Measurements from ENCODE around the gene TMEM117. TPM values are rescaled to one million over a fixed set of nuclear protein-coding genes. Genes with fewer than 3 reads are reported as not detected.

Gene TMEM117
- total RNA-seq, 2 experiments from 2014 or later, result 0.95 to 0.96 TPM

- no peak for TF ChIP-seq CTCF (IDR thresholded peaks at IDR 0.05)
- ChIA-PET CTCF (no interaction called here), POLR2A (no interaction called here)
- H3K27ac Mint-ChIP-seq, result no peak overlapping the region
- peaks cover 9% of the 10 kb centered on the region for H3K27me3 Mint-ChIP-seq
- H3K9me3 Mint-ChIP-seq, result no peaks in the 10 kb centered on the region
- H3K36me3 Mint-ChIP-seq (ENCODE audit: low read depth), result no peaks in the 10 kb centered on the region
- intact Hi-C loops (cut with micrococcal nuclease), result no loop called here
- H3K4me3 Mint-ChIP-seq, result no peak overlapping the region
- DNase-seq (no peak), ATAC-seq (no peak)
- H3K4me1 Mint-ChIP-seq (ENCODE audit: low read depth), result no peaks in the 10 kb centered on the region
Measured at GRCh38 chr12:44436756-44437155, 600.9 kb downstream of the TMEM117 start.

Other genes with a start within 250 kb of the TMEM117 start
- gene PUS7L, start 77.3 kb upstream of the TMEM117 start, total RNA-seq, result 10 to 100 TPM; 16.7 to 18.7 TPM
- gene IRAK4, start 77.1 kb upstream of the TMEM117 start, total RNA-seq, result 10 to 100 TPM; 24.0 TPM
- 10 to 100 TPM; 17.0 to 18.9 TPM for gene TWF1, start 29.8 kb upstream of the TMEM117 start, total RNA-seq

Measured in activated CD8-positive, alpha-beta T cell treated with anti-CD3 and anti-CD28 coated beads for 36 hours (primary cell).